H7 (cell line): ENCODE data around the gene PRSS23. TPM values are rescaled to one million over a fixed set of nuclear protein-coding genes. Genes with fewer than 3 reads are reported as not detected.
"Not testable (repeated sequence)": the region's sequence is repeated elsewhere in the genome, so short reads cannot be mapped to it uniquely, and the experiment has no call there.

ENCODE experiments used
- DNase-seq: peaks from one replicate; pipeline ENCODE4 v3.0.0; 2012
- H3K27me3 ChIP-seq: 2 replicates; pipeline ENCODE4 v1.6.0; 2011; ENCODE audit warnings: mild to moderate bottlenecking, low read length; ENCODE audit not compliant: control insufficient read depth, insufficient read depth
- H3K36me3 ChIP-seq: replicated peaks from 2 replicates; pipeline ENCODE4 v1.5.1; 2011; ENCODE audit warnings: low read length; ENCODE audit not compliant: control insufficient read depth, insufficient read depth
- H3K4me3 ChIP-seq: 2 replicates; pipeline ENCODE4 v1.5.1; 2011; ENCODE audit warnings: low read depth, mild to moderate bottlenecking, control low read depth, low read length, moderate library complexity; ENCODE audit not compliant: insufficient read depth
- total RNA-seq: library from RNA; depleted of rRNA; stranded (reverse); fragments of >200 nt; shearing (Covaris generic); gene quantifications from 2 replicates; pipeline ENCODE4 v1.2.3, GENCODE V29; 2014; rRNA removed

PRSS23 gene
- total RNA-seq, 1 experiment from 2014 or later: 3.7 TPM

DNA sequence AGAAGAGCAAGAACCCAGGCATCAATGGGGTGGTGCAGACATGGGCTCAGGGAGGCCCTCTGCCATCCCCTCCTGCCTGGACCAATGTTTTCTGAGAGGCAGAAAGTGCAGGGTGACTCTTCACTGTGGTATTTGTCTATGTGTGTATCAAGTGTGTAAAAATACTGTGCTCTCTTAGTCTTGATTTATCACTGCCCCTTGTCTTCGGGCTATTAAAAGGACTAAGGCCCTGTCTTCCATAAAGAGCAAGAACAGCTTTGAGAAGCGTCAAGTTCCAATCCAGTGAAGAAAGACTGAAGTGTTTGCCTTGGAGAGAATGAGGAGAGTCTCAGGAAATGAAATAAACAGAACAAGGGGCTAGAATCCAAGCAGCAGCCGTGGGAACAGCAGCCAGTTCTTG, 14.4 kb downstream of the PRSS23 start:
- H3K27me3 ChIP-seq: no peaks in the 10 kb centered on the region
- H3K36me3 ChIP-seq: no peaks in the 10 kb centered on the region
- no peak overlapping the region for H3K4me3 ChIP-seq
- DNase-seq: no peak

DNA sequence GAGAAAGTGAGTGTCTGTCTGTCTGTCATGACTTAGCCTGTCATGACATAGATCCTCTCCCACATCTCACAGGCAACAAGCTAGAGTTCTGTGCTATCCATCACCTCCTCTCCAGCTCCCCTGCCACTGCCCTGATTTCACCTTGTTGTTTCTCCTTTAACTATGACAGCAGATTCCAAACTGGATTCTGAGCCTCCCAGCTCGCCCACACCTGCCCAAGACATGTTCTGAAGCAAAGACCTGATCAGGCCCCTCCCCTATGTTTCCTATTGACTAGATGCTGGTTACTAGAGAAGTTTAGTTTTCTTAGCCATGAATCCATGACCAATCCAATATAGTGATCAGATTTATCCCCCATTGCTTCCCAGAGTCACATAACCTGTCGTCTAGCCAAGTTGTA, 15.4 kb downstream of the PRSS23 start:
- Histone ChIP-seq H3K36me3 (no peaks in the 10 kb centered on the region), H3K4me3 (no peak overlapping the region), H3K27me3 (no peaks in the 10 kb centered on the region)
- DNase-seq: no peak

DNA sequence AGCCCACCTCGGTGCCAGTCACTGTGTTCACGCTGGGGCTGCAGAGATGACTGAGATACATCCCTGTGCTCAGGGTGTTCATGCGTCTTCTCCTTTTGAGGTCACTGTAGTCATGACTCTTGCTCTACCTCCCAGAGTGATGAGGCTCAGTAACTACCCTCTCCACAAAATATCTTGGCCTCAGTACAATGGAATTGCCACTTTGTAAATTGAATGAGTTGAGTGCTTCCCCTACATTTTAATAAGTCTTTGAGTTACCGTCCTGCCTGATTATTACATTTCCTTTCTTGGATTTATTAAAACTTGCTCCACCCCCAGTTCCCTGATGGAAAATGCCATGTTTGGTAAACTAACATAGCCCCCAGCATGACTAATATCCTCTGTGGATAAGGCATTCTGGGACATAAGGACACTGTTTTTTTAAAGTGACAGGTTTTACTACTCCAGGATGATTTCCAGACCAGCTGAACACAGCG, 15.9 kb downstream of the PRSS23 start:
- no peaks in the 10 kb centered on the region for H3K36me3 ChIP-seq
- H3K4me3 ChIP-seq: no peak overlapping the region
- no peak for DNase-seq
- H3K27me3 ChIP-seq: no peaks in the 10 kb centered on the region

DNA sequence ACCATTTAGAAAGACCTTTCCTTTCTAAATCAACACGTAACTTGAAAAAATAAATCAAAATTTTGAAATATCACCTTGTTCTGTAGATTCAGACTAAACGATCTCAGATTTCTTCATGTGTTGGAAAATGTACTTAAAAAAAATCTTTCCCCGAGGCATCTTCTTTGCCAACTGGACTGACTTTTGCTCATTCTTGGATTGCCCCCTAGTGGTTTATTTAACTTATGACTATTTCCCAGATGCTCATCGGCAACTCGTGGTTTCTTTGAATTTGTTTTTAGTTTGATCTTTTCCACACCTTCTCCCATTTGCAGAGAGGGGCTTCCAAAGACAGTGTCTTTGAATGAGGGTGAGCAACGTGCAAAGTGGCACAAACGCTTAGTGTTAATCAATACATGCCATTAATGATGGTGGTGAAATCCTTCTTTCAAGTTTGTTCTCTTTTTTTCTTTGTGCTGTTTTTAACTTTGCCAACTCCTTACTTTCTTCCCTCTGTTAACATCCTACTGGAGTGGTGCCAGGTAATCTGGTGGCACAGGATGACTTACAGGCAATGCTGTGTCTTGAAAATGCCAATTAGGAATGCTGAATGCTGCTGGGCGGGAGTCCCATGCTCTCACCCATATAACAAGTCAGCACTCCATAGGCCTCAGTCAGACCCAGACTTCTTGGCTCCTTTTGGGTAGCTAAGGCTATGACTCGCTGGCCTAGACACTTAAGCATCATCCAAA, 18.3 kb downstream of the PRSS23 start:
- Histone ChIP-seq H3K27me3 (no peaks in the 10 kb centered on the region), H3K4me3 (no peak overlapping the region), H3K36me3 (no peaks in the 10 kb centered on the region)
- DNase-seq: peak; percentile 49

DNA sequence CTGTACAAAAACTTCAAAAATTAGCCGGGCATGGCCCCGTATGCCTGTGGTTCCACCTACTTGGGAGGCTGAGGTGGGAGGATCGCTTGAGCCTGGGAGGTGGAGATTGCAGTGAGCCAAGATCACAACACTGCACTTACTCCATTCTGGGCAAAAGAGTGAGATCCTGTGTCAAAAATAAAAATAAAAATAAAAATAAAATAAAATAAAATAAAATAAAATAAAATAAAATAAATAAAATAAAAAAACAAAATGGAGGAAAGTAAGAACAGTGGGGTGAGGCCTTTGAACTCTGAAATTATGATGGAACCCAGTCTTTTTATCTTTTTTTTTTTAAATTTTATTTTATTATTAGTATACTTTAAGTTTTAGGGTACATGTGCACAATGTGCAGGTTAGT, 23.8 kb downstream of the PRSS23 start:
- not testable (repeated sequence) for H3K36me3 ChIP-seq, DNase-seq, H3K4me3 ChIP-seq, H3K27me3 ChIP-seq

DNA sequence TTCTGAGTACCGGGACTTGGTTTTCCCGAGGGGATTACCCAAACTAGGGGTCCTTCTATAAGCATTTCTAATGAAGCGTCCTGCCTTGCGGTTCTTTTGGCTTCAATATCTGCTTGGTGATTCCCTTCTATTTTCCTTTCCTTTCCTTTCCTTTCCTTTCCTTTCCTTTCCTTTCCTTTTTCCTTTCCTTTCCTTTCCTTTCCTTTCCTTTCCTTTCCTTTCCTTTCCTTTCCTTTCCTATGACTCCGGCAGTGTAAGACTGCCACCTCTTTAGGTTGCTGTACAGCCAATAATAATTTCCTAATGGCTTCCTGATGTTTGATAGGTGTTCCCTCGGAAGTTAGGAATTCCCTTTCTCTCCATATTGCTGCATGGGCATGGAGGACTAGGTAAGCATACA, 34.0 kb downstream of the PRSS23 start:
- H3K27me3 ChIP-seq, H3K36me3 ChIP-seq, DNase-seq, H3K4me3 ChIP-seq: not testable (repeated sequence)

DNA sequence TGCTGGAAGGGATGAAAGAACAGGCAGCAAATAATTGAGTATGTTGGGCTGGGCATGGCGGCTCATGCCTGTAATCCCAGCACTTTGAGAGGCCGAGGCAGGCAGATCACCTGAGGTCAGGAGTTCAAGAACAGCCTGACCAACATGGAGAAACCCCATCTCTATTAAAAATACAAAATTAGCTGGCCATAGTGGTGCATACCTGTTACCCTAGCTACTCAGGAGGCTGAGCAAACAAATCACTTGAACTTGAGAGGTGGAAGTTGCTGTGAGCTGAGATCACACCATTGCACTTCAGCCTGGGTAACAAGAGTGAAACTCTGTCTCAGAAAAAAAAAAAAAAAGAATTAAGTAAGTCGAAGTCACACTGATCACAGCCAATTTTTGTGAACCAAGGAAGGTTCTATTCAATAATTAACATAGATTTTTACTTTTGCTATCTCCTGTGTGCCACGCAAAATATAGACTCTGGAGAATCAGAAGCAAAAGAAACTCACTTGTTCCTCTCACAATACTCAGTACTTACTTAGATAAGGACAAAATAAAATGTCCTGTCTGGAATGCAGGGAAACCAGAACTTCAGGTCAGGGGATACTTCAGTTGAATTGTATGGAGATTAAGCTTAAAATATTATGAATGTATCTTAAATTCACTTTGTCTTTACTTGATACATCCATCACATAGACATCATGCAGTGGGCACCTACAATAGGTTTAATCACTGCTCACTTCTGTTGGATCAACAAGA, 44.6 kb downstream of the PRSS23 start:
- not testable (repeated sequence) for H3K36me3 ChIP-seq, H3K27me3 ChIP-seq, H3K4me3 ChIP-seq, DNase-seq

DNA sequence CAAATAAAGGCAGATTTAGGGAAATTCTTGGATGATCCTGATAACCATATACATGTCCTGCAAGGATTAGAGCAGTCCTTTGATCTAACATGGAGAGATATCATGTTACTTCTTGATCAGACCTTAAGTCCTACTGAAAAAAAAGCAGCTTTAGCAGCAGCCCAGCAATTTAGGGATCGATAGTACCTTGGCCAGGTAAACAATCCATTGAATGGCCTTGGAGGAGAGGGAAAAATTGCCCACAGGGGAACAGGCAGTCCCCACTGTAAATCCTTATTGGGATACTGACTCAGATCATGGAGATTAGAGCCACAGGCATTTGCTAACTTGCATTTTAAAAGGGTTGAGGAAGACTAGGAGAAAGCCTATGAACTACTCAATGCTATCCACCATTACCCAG, 47.8 kb downstream of the PRSS23 start:
- Histone ChIP-seq H3K27me3 (no peaks in the 10 kb centered on the region), H3K4me3 (no peak overlapping the region), H3K36me3 (no peaks in the 10 kb centered on the region)
- no peak for DNase-seq

DNA sequence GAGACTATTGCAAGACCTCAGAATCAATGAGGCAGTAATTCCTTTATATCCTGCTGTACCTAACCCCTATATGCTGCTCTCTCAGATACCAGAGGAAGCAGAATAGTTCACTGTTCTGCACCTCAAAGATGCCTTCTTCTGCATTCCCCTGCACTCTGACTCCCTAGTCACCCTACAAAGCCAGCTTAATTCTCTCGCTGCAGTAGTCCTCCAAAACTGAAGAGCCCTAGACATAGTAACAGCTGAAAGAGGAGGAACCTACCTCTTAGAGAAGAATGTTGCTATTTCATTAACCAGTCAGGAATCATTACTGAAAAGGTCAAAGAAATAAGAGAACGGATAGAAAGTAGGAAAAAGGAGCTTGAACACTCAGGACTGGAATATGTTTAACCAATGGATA, 49.3 kb downstream of the PRSS23 start:
- no peaks in the 10 kb centered on the region for H3K27me3 ChIP-seq
- H3K4me3 ChIP-seq: no peak overlapping the region
- DNase-seq: no peak
- no peaks in the 10 kb centered on the region for H3K36me3 ChIP-seq

Other genes with a start within 250 kb of the PRSS23 start
- 0.83 and 4.0 TPM in 2 replicates for gene ME3, start 127.9 kb upstream of the PRSS23 start, total RNA-seq
- gene FZD4, start 154.9 kb downstream of the PRSS23 start, total RNA-seq: 4.1 and 4.3 TPM in 2 replicates
- gene TMEM135, start 237.4 kb downstream of the PRSS23 start, total RNA-seq: 27.9 and 44.9 TPM in 2 replicates